Stimulated activated CD8-positive, alpha-beta memory T cell treated with anti-CD3 and anti-CD28 coated beads, Interleukin-2, amount 100 ng/mL, for 48 hours (primary cell): ENCODE data around the gene KRTAP9-1.
"Not testable (repeated sequence)": the region's sequence is repeated elsewhere in the genome, so short reads cannot be mapped to it uniquely, and the experiment has no call there.

Experiments used
- DNase-seq, 2 donors: peaks; one replicate each; pipeline ENCODE4 v3.0.0-alpha.2; 2020; ENCODE audit warnings: low read depth in 2 of 2

The KRTAP9-1 gene

DNA sequence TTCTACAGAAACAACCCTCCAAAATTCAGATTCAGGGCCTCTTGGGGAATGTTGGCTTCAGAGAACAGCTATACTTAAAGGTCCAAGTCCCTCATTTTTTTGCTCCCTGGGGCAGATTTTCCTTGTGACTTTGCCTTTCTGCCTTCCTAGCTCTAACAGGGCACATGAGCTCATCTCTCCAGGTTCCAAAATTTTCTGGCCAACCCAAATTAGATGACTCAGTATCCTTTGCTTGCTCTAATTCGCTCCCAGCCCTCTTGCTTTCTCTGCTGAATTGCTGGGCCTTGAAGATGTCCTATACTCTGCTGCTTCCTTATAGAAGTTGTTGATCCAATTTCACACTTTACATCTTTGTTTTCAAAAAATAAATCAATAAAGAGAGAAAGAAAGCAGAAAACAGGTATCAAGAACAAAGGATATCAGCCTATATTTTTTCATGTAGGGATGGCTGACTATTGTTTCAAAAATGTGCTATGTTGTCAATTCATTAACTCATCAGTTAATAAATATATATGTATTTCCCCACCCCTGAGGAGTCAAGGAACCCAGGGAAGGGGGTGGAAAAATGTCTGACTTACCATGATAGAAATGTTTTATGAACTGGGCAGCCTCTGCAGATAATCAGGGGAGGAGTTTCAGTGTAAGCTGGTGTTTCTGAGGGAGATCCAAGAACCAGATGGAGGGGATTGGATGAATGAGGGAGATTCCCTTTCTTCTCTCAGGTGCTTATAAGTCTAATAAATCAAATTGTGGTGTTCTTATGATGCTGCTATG lies 10.7 kb upstream of the KRTAP9-1 start:
- DNase-seq: no peak

DNA sequence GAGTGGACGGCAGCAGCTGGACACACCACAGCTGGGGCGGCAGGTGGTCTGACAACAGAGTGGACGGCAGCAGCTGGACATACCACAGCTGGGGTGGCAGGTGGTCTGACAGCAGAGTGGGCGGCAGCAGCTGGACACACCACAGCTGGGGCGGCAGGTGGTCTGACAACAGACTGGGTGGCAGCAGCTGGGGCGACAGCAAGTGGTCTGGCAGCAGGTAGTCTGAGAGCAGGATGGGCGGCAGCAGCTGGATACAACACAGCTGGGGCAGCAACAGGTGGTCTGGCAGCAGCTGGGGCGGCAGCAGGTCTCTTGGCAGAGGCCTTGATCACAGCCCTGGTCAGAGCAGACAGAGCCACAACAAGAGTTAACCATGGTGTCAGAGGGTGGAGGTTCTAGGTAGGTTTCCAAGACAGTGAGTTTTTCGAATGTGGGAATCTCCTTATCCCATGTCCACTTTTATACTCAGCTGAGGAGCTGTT lies 5.2 kb upstream of the KRTAP9-1 start, which contains the start of gene KRTAP4-1:
KRTAP4-1 (minus strand) TSS at position 432 of the 482 bp plus-strand sequence; CDS start at position 375, 57 bp downstream.
- no peak for DNase-seq

DNA sequence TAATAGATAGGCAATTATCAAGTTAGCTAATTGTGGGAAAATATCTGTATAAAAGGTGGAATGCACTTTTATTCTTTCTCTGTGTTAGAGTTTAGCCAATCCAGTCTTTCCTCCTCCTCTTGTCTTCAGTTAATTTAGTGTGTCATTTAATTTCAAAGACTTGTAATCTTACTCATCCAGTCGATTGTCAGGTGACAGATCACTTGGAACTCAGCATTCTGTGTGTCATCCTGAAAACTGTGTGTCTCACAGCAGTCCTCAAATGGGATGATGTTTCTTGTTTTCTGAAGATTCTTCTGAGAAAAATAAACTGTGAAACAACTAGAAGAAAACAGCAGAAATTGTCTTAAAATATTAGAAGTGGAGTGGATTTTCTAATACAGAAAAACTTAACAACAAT lies 4.7 kb upstream of the KRTAP9-1 start:
- DNase-seq: no peak

DNA sequence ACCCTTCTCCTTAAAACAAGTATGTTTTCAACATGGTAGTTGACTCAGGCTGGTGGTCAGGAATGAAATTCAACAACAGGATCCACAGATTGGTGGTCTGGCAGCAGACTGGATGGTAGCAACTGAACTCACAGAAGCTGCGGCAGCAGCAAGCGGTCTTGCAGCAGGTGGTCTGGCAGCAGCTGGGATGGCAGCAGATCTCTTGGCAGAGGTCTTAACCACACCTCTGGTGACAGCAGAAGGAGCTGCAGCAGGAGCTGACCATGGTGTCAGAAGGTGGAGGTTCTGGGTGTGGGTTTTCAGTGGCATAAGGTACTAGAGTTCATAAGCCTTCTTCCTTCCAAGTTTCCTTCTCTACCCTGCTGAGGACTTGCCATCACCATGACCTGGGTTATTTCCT lies 2.8 kb upstream of the KRTAP9-1 start:
- DNase-seq: no peak

DNA sequence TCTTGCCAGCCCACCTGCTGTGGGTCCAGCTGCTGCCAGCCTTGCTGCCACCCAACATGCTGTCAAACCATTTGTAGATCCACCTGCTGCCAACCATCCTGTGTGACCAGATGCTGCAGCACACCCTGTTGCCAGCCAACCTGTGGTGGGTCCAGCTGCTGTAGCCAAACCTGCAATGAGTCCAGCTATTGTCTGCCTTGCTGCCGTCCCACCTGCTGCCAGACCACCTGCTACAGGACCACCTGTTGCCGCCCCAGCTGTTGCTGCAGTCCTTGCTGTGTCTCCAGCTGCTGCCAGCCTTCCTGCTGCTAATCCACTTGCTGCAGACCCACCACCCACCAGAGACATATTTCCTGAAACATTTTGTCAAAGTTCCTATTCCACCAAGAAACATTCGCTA lies 641 bp downstream of the KRTAP9-1 start:
- DNase-seq: no peak

DNA sequence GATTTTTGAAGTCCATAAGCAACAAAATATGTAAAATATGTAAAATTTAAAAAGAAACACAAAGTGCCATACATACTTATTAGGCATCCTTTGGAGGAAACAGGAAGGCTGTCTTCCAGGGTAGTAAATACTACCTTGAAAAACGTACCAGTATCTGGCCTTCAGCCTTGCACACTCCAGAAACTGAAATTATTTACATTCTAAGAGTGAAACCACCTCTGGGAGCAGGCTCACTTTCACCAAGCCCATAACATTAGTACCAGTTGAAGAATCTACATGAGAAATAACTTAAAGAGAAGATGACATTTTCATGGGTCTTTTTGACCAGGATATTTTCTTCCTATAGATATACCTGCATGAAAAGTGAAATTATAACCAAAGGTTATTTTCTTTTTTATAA lies 6.4 kb downstream of the KRTAP9-1 start:
- no peak for DNase-seq

DNA sequence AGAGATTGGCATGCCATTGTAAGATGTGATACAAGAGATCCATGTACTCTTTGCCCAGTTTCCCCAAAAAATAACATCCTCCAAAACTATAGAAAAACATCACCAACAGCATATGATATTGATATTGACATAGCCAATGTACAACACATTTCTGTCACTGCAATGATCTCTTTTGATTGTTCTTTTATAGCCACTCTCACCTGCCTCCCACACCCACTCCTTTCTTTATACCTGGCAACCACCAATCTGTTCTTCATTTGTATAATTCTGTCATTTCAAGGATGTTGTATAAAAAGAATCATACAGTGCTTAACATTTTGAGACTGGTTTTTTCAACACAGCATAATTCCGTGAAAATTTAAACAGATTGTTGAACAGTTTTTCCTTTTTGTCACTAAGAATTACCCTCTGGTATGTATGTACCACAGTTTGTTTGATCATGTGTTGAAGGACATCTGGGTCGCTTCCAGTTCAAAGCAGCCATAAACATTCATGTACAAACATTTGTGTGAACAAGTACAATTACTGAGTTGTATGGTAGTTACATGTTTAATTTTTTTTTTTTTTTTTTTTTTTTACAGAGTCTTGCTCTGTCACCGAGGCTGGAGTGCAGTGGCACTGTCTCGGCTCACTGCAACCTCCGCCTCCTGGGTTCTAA lies 9.9 kb downstream of the KRTAP9-1 start:
- DNase-seq: no peak

DNA sequence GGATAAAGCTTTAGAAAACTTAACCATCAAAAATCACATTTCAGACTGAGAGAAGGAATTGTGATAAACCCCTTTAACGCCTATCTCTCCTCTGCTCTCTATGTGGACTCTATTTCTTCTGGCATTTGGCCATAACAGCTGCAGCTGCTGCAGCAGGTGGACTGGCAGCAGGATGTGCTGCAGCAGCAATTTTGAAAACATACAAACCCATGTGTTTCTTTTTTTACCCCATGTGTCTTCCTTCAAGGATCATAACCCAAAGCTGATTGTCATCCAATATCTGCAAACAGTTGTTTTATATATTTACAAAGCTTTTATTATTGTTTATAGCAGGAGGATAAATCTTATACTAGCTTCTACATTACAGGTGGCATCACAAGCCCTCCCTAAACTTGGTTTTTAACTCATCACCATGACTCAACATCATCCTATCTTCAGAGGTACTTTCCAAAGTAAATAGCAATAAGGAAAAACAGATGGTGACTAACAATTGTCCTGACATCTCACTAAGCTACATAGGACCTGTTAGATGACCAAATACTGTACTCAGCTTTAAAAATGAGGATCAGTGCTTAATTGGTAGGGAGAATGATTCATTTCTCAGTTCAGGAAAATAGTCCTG lies 22.3 kb downstream of the KRTAP9-1 start:
- no peak for DNase-seq

DNA sequence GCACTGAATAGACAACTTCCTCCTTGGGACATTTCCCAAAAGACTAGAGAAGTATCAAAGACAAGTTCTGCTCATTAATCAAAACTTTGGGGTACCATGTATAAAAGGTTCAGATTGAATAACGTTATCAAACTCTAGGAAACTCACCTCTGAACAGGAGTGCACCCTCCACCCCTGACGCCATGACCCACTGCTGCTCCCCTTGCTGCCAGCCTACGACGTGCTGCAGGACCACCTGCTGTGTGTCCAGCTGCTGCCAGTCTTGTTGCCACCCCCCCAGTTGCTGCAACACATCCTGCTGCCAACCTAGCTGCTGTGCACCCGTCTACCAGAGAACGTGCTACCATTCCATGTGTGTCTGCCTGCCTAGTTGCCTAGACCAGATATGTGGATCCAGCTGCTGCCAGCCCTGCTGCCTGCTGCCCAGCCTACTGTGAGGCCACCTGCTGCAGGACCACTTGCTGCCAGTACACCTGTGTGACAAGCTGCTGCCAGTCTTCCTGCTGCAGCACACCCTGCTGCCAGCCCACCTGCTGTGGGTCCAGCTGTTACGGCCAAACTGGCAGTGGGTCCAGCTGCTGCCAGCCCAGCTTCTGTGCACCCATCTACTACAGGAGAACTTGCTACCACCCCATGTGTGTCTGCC lies 23.0 kb downstream of the KRTAP9-1 start:
- DNase-seq: no peak

DNA sequence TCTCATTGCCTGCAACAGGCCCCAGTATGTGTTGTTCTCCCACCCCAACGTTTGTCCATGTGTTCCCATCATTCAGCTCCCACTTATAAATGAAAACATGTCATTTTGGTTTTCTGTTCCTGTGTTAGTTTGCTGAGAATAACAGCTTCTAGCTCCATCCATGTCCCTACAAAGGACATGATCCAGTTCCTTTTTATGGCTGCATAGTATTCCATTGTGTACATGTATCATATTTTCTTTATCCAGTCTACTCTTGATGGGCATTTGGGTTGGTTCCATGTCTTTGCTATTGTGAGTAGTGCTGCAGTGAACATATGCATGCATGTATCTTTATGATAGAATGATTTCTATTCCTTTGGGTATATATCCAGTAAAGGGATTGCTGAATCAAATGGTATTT lies 26.0 kb downstream of the KRTAP9-1 start:
- DNase-seq: no peak

DNA sequence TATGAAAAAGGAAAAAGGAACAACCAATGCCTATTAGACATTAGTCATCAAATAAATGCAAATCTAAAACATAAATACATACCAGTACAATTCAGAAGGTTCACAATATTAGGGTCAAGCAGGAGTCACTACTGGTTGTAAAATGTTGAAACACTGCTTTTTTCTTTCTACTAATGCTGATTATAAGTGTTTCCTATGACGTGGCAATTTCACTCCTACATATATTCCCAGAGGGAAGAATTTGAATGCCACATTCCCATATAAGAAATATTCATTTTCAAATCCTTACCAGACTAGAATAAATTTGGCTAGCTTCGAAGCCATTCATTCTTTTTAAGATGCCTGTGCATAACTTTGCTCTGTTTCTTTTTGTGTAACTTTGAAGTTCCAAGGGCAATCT lies 34.1 kb downstream of the KRTAP9-1 start:
- DNase-seq: no peak

DNA sequence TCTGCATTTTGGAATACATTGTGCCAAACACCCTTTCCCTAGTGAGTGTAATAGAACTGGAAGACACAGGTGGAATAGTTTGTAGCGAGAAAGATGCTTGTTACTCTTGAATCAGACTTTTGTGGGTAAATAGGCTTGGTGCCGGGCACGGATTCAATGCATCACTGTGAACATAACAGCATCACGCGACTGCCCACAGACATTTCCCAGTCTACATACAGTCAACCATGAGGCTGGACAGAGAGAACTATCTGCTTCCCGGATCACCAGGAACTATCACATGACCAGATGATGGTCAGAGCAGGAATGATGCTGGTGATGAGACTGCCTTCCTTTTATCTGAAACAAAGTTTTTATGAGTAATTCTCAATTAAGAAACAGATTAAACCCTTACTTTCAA lies 36.4 kb downstream of the KRTAP9-1 start:
- DNase-seq: no peak

DNA sequence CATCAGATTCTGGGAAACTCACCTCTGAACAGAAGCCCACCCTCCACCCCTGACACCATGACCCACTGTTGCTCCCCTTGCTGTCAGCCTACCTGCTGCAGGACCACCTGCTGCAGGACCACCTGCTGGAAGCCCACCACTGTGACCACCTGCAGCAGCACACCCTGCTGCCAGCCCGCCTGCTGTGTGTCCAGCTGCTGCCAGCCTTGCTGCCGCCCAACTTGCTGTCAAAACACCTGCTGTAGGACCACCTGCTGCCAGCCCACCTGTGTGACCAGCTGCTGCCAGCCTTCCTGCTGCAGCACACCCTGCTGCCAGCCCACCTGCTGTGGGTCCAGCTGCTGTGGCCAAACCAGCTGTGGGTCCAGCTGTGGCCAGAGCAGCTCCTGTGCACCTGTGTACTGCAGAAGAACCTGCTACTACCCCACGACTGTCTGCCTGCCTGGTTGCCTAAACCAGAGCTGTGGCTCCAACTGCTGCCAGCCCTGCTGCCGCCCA lies 37.0 kb downstream of the KRTAP9-1 start, which contains the start of gene KRTAP9-2:
KRTAP9-2 (plus strand) TSS at position 51 of the 498 bp plus-strand sequence; CDS start at position 58, 7 bp downstream.
- not testable (repeated sequence) for DNase-seq

DNA sequence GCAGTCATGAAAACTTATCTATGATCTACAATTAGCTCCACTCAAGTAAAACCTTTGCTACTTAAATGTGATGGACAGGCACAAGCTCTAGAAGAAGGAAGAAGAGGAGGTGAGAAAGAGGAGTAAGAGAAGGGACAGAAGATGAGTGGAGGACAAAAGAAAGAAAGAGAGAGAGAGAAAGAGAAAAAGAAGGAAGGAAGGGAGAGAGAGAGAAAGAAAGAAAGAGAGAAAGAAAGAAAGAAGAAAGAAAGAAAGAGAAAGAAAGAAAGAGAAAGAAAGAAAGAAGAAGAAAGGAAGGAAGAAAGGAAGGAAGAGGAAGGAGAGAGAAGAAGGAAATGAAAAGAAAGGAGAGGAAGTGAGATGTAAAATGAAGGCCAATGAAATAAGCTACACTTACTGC lies 40.4 kb downstream of the KRTAP9-1 start:
- no peak for DNase-seq

DNA sequence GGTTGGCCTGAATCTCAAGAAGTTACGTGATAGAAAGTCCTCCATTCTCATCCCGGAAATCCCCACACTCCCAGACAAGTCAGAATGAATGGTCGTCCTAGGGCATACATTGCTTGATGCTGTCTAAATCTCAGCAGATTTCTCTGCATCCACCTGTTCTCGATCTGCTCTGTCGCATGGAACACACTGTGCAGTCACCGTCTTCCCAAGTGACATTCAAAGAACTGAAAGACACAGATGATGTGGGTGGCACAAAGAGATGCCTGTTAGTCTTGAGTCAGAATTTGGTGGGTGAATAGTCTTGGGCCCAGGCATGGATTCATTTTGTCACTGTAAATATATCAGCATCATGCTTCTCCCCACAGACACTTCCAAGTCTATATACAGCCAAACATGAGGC lies 42.0 kb downstream of the KRTAP9-1 start:
- DNase-seq: no peak

DNA sequence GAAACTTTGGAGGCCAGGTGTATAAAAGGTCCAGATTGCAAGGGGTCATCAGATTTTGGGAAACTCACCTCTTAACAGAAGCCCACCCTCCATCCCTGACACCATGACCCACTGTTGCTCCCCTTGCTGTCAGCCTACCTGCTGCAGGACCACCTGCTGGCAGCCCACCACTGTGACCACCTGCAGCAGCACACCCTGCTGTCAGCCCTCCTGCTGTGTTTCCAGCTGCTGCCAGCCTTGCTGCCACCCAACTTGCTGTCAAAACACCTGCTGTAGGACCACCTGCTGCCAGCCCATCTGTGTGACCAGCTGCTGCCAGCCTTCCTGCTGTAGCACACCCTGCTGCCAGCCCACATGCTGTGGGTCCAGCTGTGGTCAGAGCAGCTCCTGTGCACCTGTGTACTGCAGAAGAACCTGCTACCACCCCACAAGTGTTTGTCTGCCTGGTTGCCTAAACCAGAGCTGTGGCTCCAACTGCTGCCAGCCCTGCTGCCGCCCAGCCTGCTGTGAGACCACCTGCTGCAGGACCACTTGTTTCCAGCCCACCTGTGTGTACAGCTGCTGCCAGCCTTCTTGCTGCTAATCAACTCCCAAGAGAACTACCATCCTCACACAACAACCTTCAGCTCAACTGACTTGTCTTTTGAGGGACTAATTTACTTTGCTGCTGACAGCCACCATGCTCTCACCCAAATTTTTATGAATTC lies 42.9 kb downstream of the KRTAP9-1 start, which contains the start of gene KRTAP9-3:
KRTAP9-3 (plus strand) TSS at position 51 of the 707 bp plus-strand sequence; CDS start at position 104, 53 bp downstream.
- not testable (repeated sequence) for DNase-seq

DNA sequence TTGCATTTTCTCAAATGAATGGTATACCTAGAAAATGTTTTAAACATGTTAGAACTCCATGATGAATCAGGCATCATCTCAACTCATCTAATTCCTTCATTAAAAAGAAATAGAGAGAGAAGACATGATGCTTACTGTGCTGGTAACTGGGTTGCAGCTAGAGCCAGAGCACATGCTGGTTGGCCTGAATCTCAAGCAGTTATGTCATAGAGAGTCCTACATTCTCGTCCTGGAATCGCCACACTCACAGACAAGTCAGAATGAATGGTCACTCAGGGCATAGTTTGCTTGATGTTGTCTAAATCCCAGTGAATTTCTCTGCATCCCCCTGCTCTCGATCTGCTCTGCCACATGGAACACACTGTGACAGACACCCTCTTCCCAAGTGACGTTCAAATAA lies 47.4 kb downstream of the KRTAP9-1 start:
- DNase-seq: not testable (repeated sequence)

DNA sequence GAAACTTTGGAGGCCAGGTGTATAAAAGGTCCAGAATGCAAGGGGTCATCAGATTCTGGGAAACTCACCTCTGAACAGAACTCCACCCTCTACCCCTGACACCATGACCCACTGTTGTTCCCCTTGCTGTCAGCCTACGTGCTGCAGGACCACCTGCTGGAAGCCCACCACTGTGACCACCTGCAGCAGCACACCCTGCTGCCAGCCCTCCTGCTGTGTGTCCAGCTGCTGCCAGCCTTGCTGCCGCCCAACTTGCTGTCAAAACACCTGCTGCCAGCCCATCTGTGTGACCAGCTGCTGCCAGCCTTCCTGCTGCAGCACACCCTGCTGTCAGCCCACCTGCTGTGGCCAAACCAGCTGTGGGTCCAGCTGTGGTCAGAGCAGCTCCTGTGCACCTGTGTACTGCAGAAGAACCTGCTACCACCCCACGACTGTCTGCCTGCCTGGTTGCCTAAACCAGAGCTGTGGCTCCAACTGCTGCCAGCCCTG lies 48.3 kb downstream of the KRTAP9-1 start, which contains the start of gene KRTAP9-8:
KRTAP9-8 (plus strand) TSS at position 51 of the 489 bp plus-strand sequence; CDS start at position 104, 53 bp downstream.
- not testable (repeated sequence) for DNase-seq
